Omental fat pad (tissue), 4 donors: ENCODE data around the gene IGSF9. TPM values are rescaled to one million over a fixed set of nuclear protein-coding genes. Genes with fewer than 3 reads are reported as not detected.

Experiments used
- ATAC-seq: fragments of 150-250 bp; one replicate; pipeline ENCODE4 v1.9.1; 2016; ENCODE audit warnings: mild to moderate bottlenecking, moderate library complexity; ENCODE audit not compliant: low FRiP score
- DNase-seq: peaks from one replicate; pipeline ENCODE4 v3.0.0-alpha.2; 2019; ENCODE audit warnings: low spot score
- total RNA-seq, 4 donors: library from RNA; depleted of rRNA; stranded (reverse); fragments of >200 nt; gene quantifications; one replicate each; pipeline ENCODE4 v1.1.0, GENCODE V29; 2016
- TF ChIP-seq, protein P1 (sequence below), 3 donors: fragments of 450-650 bp; IDR thresholded peaks; one replicate each; pipeline ENCODE4 v1.5.1; 2016 to 2017; ENCODE audit warnings: antibody characterized with exemption in 3 of 3, mild to moderate bottlenecking in 3 of 3, moderate library complexity in 2 of 3

The IGSF9 gene
- total RNA-seq, 4 donors from 2014 or later = 4.3 to 11.0 (median 9.4) TPM; not detected in 1

DNA sequence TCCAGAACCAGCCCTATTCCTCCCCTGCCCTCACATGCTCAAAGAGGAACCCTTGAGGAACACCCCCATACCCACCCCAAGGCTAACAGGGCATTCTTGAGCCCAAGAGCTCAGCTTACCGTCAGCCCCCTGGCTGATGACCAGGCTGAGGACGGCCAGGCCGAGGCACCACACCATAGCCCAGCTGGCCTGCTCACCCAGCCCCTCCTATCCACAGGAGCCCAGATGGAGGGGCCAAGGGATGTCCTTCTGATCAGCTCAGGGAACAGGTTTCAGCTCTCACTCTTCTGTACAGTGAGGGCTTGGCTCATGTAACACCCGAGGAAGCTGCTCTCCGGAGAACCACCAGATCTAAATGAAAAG, 2.2 kb downstream of the IGSF9 start:
- DNase-seq = no peak

DNA sequence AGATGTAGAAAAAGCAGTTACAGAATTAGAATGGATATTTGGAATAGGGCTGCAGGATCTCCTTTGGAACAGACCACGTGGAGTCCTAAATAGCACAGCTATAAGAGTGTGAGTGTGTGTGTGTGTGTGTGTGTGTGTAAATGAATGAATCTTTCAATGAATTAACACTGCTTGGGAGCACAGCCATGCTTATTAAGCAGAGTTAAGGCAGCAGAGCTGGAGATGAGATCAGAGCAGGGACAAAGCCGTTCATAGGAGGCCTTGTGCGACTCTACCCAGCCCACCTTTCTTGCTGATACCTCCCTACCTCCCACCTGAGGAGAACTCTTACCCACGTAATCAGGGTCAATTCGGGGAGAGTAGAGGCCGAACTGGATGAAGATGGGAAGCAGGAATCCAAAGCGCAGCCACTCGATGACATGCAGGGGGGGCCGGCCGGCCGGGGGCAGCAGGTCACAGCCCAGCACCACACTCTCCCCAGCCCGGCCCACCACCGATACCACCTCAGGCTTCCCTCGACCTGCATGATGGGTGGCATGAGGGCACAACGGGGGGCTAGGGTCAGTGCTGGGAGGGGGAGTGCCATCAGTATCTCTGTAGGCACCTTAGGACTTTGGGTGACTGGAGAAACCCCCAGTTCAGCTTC, 2.7 kb downstream of the IGSF9 start:
- ATAC-seq = no peak
- no peak for DNase-seq
- TF ChIP-seq, protein P1, sequence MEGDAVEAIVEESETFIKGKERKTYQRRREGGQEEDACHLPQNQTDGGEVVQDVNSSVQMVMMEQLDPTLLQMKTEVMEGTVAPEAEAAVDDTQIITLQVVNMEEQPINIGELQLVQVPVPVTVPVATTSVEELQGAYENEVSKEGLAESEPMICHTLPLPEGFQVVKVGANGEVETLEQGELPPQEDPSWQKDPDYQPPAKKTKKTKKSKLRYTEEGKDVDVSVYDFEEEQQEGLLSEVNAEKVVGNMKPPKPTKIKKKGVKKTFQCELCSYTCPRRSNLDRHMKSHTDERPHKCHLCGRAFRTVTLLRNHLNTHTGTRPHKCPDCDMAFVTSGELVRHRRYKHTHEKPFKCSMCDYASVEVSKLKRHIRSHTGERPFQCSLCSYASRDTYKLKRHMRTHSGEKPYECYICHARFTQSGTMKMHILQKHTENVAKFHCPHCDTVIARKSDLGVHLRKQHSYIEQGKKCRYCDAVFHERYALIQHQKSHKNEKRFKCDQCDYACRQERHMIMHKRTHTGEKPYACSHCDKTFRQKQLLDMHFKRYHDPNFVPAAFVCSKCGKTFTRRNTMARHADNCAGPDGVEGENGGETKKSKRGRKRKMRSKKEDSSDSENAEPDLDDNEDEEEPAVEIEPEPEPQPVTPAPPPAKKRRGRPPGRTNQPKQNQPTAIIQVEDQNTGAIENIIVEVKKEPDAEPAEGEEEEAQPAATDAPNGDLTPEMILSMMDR (IDR thresholded peaks at IDR 0.05) = no peak

More for the DNA sequence above, 2.2 kb downstream of the IGSF9 start:
- no peak for ATAC-seq
- TF ChIP-seq, protein P1 (IDR thresholded peaks at IDR 0.05) = no peak

DNA sequence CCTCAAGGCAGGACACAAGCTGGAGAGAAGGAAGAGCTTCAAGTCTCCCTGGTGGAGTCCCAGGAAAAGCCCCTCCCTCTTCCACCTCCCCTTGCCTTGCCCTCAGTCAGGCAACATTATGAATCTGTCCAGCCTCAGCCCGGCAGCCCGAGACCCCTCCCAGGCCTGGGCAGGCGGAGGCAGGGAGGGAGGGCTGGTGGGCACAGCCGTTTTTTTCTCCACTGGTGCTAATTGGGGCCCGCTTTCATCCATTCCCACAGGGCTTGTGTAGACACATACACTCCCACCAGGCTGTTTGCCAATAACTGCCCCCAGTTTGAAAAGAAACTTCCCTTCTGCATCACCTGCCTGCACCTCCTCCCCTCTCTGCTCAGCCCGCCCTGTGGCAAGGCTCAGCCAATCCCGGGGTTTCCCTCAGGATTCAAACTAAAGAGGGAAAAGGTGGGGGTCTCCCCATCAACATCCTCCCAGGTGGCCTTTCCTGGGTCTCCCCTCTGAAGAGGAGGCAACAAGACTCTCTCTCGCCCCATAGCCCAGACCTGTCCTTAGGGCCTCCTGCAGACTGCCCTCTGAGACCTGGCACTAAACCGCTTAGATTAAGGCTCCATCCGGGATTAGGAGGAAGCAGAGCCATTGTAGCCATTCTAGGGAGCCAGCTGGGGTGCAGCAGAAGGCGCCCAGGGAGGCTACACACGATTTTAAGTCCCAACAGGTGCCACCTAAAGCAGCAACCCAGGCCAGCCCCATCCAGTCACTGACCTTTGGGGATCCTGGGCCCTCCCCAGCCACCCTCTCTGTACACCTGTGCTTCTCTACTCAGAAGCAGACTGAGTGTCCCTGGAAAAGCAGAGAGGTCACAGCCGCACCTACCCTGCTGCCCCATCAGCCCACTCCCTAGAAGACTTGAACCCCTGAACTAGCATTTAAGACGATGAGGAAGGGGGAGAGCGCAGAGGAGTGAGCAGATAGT, 3.5 kb downstream of the IGSF9 start:
- DNase-seq = no peak
- TF ChIP-seq, protein P1 (IDR thresholded peaks at IDR 0.05) = no peak

DNA sequence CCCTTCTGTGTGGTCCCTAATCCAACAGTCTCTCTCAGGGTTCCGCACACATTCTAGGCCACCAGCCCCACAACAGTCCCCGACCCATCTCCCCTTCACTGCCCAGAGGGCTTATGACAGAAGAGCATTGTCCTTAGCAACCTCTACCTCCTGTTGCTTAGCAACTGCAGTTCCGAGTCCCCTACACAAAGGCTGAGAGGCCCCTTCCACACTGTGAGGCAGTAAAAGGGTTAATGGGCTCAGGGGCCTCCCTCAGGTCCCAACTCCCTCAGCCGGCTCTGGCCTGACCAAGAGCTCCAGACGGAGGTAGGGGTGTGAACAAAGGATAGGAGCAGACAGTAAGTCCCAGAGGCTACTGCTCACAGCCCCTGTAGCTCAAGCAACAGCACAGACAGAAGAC, 4.3 kb downstream of the IGSF9 start:
- no peak for ATAC-seq
- TF ChIP-seq, protein P1 (IDR thresholded peaks at IDR 0.05) = no peak
- no peak for DNase-seq

More for the DNA sequence above, 3.5 kb downstream of the IGSF9 start:
- ATAC-seq = no peak

DNA sequence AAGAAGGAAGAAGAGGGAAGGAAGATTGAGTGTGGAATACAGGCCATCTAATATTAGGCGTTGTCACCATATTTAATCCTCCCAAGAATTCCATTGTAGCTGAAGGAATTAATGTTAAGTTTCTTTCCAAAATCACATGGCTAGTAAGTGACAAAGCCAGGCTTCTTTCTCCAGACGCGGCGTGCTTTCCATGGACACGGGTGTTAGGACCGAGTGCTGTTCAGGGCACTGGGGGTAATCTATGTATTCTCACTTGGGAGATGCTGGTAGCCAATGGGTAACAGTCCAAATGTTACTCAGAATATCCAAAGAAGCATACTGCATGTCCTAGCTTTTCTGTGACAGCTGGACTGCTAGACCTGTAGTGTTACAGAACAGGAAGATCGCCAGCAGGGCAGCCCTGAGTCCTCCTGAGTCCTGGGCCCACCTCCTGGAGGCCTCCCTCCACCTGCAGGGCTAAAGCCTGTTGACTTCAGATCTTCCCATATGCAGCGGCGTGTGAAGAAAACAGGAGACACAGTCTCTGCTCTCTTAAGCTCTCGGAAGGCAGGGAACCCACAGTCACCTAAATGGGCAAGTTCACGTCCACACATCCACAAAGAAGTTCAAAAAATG, 5.3 kb downstream of the IGSF9 start:
- TF ChIP-seq, protein P1 (IDR thresholded peaks at IDR 0.05) = no peak
- ATAC-seq (no peak), DNase-seq (no peak)

DNA sequence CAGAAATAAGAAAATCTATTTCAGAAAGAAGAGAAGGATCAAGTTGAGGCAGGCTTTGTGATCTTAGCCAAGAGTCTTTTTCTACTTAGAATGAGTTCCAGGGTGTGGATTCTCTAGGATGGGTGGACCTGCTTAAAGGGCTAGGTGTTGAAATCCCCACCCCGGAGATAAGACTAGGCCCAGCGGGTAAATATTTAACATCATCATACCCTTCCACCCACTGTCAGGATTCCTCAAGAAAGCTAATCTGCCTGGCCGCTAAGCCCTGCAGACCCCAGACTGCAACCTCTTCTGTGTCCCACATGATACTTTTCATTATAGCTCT, 5.8 kb downstream of the IGSF9 start:
- TF ChIP-seq, protein P1 (IDR thresholded peaks at IDR 0.05) = no peak
- DNase-seq (no peak), ATAC-seq (no peak)
